Endodermal cell (in vitro differentiated cells): ENCODE measurements around the gene ZNF350. TPM values are rescaled to one million over a fixed set of nuclear protein-coding genes. Genes with fewer than 3 reads are reported as not detected.

Experiments used
- DNase-seq: peaks from one replicate; pipeline ENCODE4 v3.0.0-alpha.2; 2017
- H3K27ac ChIP-seq: 2 replicates; pipeline ENCODE4 v1.5.1; 2013; ENCODE audit warnings: mild to moderate bottlenecking, low read depth, low read length, moderate library complexity
- H3K27me3 ChIP-seq: 2 replicates; pipeline ENCODE4 v1.6.1; 2013; ENCODE audit warnings: mild to moderate bottlenecking, low read length, moderate library complexity; ENCODE audit not compliant: insufficient read depth, control insufficient read depth, poor library complexity, severe bottlenecking
- H3K36me3 ChIP-seq: 2 replicates; pipeline ENCODE4 v1.7.0; 2013; ENCODE audit warnings: mild to moderate bottlenecking, low read length, moderate library complexity; ENCODE audit not compliant: control insufficient read depth, insufficient read depth
- H3K4me1 ChIP-seq: one replicate; pipeline ENCODE4 v1.7.0; 2013; ENCODE audit warnings: low read length; ENCODE audit not compliant: control insufficient read depth, insufficient read depth
- H3K4me3 ChIP-seq: 2 replicates; pipeline ENCODE4 v1.5.1; 2013; ENCODE audit warnings: mild to moderate bottlenecking, low read length, moderate library complexity
- H3K9ac ChIP-seq: 2 replicates; pipeline ENCODE4 v1.6.1; 2013; ENCODE audit warnings: mild to moderate bottlenecking, low read length, moderate library complexity; ENCODE audit not compliant: poor library complexity, severe bottlenecking; ENCODE audit errors: extremely low read depth
- H3K9me3 ChIP-seq: 2 replicates; pipeline ENCODE4 v1.6.1; 2013; ENCODE audit warnings: mild to moderate bottlenecking, low read length, moderate library complexity; ENCODE audit not compliant: control insufficient read depth
- H3K27ac Mint-ChIP-seq: 2 replicates; pipeline ENCODE4 v1.8.0; 2020; ENCODE audit warnings: mixed read lengths
- H3K27me3 Mint-ChIP-seq: 2 replicates; pipeline ENCODE4 v1.8.0; 2021; ENCODE audit warnings: mild to moderate bottlenecking, mixed read lengths; ENCODE audit not compliant: insufficient read depth
- H3K36me3 Mint-ChIP-seq: 2 replicates; pipeline ENCODE4 v1.8.0; 2020; ENCODE audit warnings: low read depth, mixed read lengths
- H3K4me1 Mint-ChIP-seq: 2 replicates; pipeline ENCODE4 v1.8.0; 2020; ENCODE audit warnings: mixed read lengths
- H3K4me3 Mint-ChIP-seq: 2 replicates; pipeline ENCODE4 v1.8.0; 2020; ENCODE audit warnings: mild to moderate bottlenecking, moderate library complexity, mixed read lengths
- H3K9me3 Mint-ChIP-seq: 2 replicates; pipeline ENCODE4 v1.8.0; 2020; ENCODE audit warnings: mild to moderate bottlenecking, mixed read lengths
- WGBS, 2 experiments: methylation state at CpG; one replicate each; pipeline versions ENCODE4 v1.1.5 to v1.1.7; 2013; ENCODE audit warnings: missing lambda C conversion rate in 2 of 2, mixed read lengths in 1 of 2; ENCODE audit not compliant: insufficient coverage in 1 of 2, insufficient read length in 1 of 2; 5-methylcytosine and 5-hydroxymethylcytosine counted together
- total RNA-seq, 2 donors: library from RNA; stranded (reverse); fragmentation: NEBNext Ultra II Directional in 1 of 2; extraction: Animal tissue kit (Norgen Biotek cat#: 25700) in 1 of 2; gene quantifications; 2 replicates in 1 of 2; 3 replicates in 1 of 2; pipeline ENCODE4 v1.2.1, GENCODE V29; 2021
- TF ChIP-seq, protein P1 (sequence below): fragments of 200-600 bp; sonication (generic); conservative IDR thresholded peaks from 2 replicates; pipeline ENCODE4 v1.5.0; 2021; ENCODE audit warnings: antibody characterized with exemption, mild to moderate bottlenecking

ZNF350 gene
- total RNA-seq, 2 donors from 2014 or later = 8.3 to 11.2 TPM

GRCh38 chr19:51944798-51945552, 41.7 kb downstream of the ZNF350 start:
- no peak overlapping the region for H3K27ac Mint-ChIP-seq
- no peak overlapping the region for H3K4me3 Mint-ChIP-seq
- TF ChIP-seq, protein P1, sequence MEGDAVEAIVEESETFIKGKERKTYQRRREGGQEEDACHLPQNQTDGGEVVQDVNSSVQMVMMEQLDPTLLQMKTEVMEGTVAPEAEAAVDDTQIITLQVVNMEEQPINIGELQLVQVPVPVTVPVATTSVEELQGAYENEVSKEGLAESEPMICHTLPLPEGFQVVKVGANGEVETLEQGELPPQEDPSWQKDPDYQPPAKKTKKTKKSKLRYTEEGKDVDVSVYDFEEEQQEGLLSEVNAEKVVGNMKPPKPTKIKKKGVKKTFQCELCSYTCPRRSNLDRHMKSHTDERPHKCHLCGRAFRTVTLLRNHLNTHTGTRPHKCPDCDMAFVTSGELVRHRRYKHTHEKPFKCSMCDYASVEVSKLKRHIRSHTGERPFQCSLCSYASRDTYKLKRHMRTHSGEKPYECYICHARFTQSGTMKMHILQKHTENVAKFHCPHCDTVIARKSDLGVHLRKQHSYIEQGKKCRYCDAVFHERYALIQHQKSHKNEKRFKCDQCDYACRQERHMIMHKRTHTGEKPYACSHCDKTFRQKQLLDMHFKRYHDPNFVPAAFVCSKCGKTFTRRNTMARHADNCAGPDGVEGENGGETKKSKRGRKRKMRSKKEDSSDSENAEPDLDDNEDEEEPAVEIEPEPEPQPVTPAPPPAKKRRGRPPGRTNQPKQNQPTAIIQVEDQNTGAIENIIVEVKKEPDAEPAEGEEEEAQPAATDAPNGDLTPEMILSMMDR = no peak
- H3K27me3 Mint-ChIP-seq = no peaks in the 10 kb centered on the region
- no peaks in the 10 kb centered on the region for H3K4me1 Mint-ChIP-seq
- Histone ChIP-seq H3K9me3 (peaks cover 99% of the 10 kb centered on the region), H3K9ac (no peak overlapping the region), H3K27ac (no peak overlapping the region), H3K36me3 (peaks cover 78% of the 10 kb centered on the region), H3K4me3 (peak overlapping the region; percentile 72), H3K4me1 (no peaks in the 10 kb centered on the region), H3K27me3 (no peaks in the 10 kb centered on the region)
- DNase-seq = no peak
- 98 to 99% methylated on average over 7 of the region's 7 CpGs for WGBS, 2 experiments
- peaks cover 98% of the 10 kb centered on the region for H3K9me3 Mint-ChIP-seq
- H3K36me3 Mint-ChIP-seq = peaks cover 89% of the 10 kb centered on the region

- H3K27ac ChIP-seq = no peak overlapping the region
- no peak overlapping the region for H3K9ac ChIP-seq
- no peak for DNase-seq
- Mint-ChIP-seq H3K27me3 (no peaks in the 10 kb centered on the region), H3K9me3 (peaks cover 93% of the 10 kb centered on the region), H3K4me1 (no peaks in the 10 kb centered on the region), H3K27ac (no peak overlapping the region), H3K36me3 (peaks cover 97% of the 10 kb centered on the region), H3K4me3 (no peak overlapping the region)
- H3K9me3 ChIP-seq = peaks cover 98% of the 10 kb centered on the region
- WGBS, 2 experiments = no CpG with 5 or more reads among the region's 2 CpGs
- TF ChIP-seq, protein P1 = no peak
- no peaks in the 10 kb centered on the region for H3K27me3 ChIP-seq
- peaks cover 98% of the 10 kb centered on the region for H3K36me3 ChIP-seq
- H3K4me3 ChIP-seq = no peak overlapping the region
- H3K4me1 ChIP-seq = no peaks in the 10 kb centered on the region
These were observed 47.7 kb downstream of the ZNF350 start for GRCh38 chr19:51938936-51939335.

GRCh38 chr19:51931921-51932320, 54.7 kb downstream of the ZNF350 start:
- peaks cover 94% of the 10 kb centered on the region for H3K36me3 Mint-ChIP-seq
- no peak overlapping the region for H3K9ac ChIP-seq
- no peak overlapping the region for H3K27ac ChIP-seq
- TF ChIP-seq, protein P1 = no peak
- H3K4me3 ChIP-seq = peak overlapping the region; percentile 90
- 95% methylated on average over 6 to 8 of the region's 8 CpGs for WGBS, 2 experiments
- no peaks in the 10 kb centered on the region for H3K27me3 ChIP-seq
- peaks cover 89% of the 10 kb centered on the region for H3K9me3 Mint-ChIP-seq
- DNase-seq = no peak
- no peaks in the 10 kb centered on the region for H3K4me1 Mint-ChIP-seq
- no peak overlapping the region for H3K4me3 Mint-ChIP-seq
- H3K9me3 ChIP-seq = peaks cover 89% of the 10 kb centered on the region
- H3K4me1 ChIP-seq = no peaks in the 10 kb centered on the region
- peaks cover 83% of the 10 kb centered on the region for H3K36me3 ChIP-seq
- peaks cover 2% of the 10 kb centered on the region for H3K27me3 Mint-ChIP-seq
- no peak overlapping the region for H3K27ac Mint-ChIP-seq
